ENCODE results near the gene ECHDC3. TPM values are rescaled to one million over a fixed set of nuclear protein-coding genes. Genes with fewer than 3 reads are reported as not detected.

The ECHDC3 gene
- total RNA-seq, 1 donor from 2014 or later = 6.1 TPM

- peaks cover 5% of the 10 kb centered on the region for H3K36me3 Mint-ChIP-seq (ENCODE audit: low read depth, unreplicated experiment)
- peak overlapping the region; percentile 73 for H3K27ac Mint-ChIP-seq (ENCODE audit: unreplicated experiment)
- H3K4me1 Mint-ChIP-seq (ENCODE audit: unreplicated experiment) = peaks cover 8% of the 10 kb centered on the region
- peaks cover 6% of the 10 kb centered on the region for H3K27me3 Mint-ChIP-seq (ENCODE audit: unreplicated experiment)
- H3K4me3 Mint-ChIP-seq (ENCODE audit: unreplicated experiment) = no peak overlapping the region
- TF ChIP-seq CTCF (IDR thresholded peaks at IDR 0.05; ENCODE audit: unreplicated experiment) = no peak
- H3K9me3 Mint-ChIP-seq (ENCODE audit: unreplicated experiment) = no peaks in the 10 kb centered on the region
- no peak for DNase-seq (ENCODE audit: low spot score)
Measured at GRCh38 chr10:11797847-11798633, 55.9 kb downstream of the ECHDC3 start.

DNA sequence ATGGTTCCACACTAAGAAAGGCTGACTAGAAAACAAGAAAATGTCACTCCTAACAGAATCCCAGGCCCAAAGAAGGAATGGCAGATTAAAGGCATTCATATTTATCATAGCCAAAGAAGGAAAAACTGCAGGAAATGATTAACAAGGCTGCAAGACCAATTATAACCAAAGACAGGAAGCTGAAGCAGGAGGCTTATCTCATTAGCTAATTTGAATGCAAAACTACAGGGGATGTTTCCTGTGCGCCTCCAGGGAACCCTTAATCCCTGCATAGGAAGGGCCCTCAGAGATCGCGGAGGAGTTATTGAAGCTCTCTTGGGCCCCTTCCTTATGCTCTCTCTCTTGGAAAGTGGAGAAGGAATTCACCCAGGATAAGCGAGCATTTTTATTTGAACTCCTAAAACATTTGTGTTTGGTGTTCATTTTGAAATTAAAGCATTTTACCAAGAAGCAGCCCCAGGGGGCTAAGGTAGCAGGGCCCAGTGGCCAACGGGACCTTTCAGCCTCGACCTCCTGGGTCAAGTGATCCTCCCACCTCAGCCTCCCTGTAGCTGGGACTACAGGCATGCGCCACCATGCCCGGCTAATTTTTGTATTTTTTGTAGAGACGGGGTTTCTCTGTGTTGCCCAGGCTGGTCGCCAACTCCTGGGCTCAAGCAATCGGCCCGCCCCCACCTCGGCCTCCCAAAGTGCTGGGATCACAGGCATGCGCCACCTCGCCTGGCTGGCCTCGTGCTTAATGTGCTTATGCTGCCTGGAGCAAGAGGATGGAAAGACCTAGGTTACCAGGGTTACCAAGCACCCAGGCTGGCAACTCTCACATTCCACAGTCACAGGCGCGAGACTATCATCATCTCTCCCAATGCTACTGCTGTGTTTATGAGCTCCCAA lies 56.9 kb downstream of the ECHDC3 start:
- DNase-seq (ENCODE audit: low spot score) = no peak
- Mint-ChIP-seq H3K27me3 (ENCODE audit: unreplicated experiment) (peaks cover 6% of the 10 kb centered on the region), H3K27ac (ENCODE audit: unreplicated experiment) (peak overlapping the region; percentile 73), H3K36me3 (ENCODE audit: low read depth, unreplicated experiment) (peaks cover 5% of the 10 kb centered on the region), H3K9me3 (ENCODE audit: unreplicated experiment) (no peaks in the 10 kb centered on the region), H3K4me3 (ENCODE audit: unreplicated experiment) (peak overlapping the region; percentile 45), H3K4me1 (ENCODE audit: unreplicated experiment) (peaks cover 8% of the 10 kb centered on the region)
- TF ChIP-seq CTCF (IDR thresholded peaks at IDR 0.05; ENCODE audit: unreplicated experiment) = no peak

DNA sequence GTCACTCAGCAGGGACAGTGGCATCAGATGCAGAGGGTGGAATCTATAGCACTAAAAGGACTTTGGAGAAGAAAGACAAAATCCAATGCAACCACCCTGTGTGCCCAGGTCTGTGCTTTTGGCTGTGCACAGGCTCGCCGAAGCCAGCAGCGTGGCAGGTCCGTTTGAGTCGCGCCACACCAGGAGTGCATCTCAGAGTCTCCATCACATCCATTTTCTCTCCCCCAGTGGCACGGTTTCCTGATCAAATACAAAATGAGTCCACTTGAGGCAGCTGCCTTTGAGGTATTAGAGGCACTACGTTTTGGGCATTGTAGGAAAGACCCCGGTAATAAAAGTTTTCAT lies 57.5 kb downstream of the ECHDC3 start:
- H3K27ac Mint-ChIP-seq (ENCODE audit: unreplicated experiment) = no peak overlapping the region
- TF ChIP-seq CTCF (IDR thresholded peaks at IDR 0.05; ENCODE audit: unreplicated experiment) = no peak

DNA sequence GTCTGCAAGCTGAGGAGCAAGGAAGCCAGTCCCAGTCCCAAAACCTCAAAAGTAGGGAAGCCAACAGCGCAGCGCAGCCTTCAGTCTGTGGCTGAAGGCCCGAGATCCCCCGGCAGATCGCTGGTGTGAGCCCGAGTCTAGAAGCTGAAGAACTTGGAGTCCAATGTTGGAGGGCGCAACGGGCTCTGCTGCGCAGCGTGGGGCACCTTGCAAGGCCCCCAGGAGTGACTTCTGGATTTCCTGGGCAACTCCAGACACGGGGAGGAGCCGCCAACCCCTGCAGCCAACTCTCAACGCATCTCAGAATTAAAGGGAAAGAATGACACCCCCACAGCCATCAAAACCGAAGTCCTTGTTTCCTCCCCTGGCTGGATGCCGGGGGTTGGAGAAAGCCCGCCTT lies 62.2 kb downstream of the ECHDC3 start:
- H3K4me1 Mint-ChIP-seq (ENCODE audit: unreplicated experiment) = no peaks in the 10 kb centered on the region
- no peak overlapping the region for H3K4me3 Mint-ChIP-seq (ENCODE audit: unreplicated experiment)
- H3K36me3 Mint-ChIP-seq (ENCODE audit: low read depth, unreplicated experiment) = no peaks in the 10 kb centered on the region
- DNase-seq (ENCODE audit: low spot score) = no peak
- no peaks in the 10 kb centered on the region for H3K9me3 Mint-ChIP-seq (ENCODE audit: unreplicated experiment)
- H3K27ac Mint-ChIP-seq (ENCODE audit: unreplicated experiment) = no peak overlapping the region
- no peak for TF ChIP-seq CTCF (IDR thresholded peaks at IDR 0.05; ENCODE audit: unreplicated experiment)
- H3K27me3 Mint-ChIP-seq (ENCODE audit: unreplicated experiment) = peaks cover 2% of the 10 kb centered on the region

More for the DNA sequence above, 57.5 kb downstream of the ECHDC3 start:
- no peak overlapping the region for H3K4me3 Mint-ChIP-seq (ENCODE audit: unreplicated experiment)
- H3K9me3 Mint-ChIP-seq (ENCODE audit: unreplicated experiment) = no peaks in the 10 kb centered on the region
- peaks cover 8% of the 10 kb centered on the region for H3K4me1 Mint-ChIP-seq (ENCODE audit: unreplicated experiment)
- peaks cover 6% of the 10 kb centered on the region for H3K27me3 Mint-ChIP-seq (ENCODE audit: unreplicated experiment)
- no peak for DNase-seq (ENCODE audit: low spot score)
- peaks cover 5% of the 10 kb centered on the region for H3K36me3 Mint-ChIP-seq (ENCODE audit: low read depth, unreplicated experiment)

DNA sequence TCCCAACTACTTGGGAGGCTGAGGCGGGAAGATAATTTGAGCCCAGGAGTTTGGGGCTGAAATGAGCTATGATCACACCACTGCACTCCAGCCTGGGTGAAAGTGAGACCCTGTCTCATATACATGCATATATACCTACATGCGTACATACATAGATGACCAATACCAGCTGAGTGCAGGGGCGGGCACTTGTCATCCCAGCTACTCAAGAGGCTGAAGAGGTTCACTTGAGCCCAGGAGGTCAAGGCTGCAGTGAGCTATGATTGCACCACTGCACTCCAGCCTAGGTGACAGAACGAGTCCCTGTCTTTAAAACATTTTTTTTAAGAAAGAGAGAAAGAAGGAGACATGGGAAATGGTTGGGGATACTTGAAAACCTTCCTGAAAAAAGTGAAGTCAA lies 63.6 kb downstream of the ECHDC3 start:
- no peak for TF ChIP-seq CTCF (IDR thresholded peaks at IDR 0.05; ENCODE audit: unreplicated experiment)
- H3K4me3 Mint-ChIP-seq (ENCODE audit: unreplicated experiment) = no peak overlapping the region
- H3K27me3 Mint-ChIP-seq (ENCODE audit: unreplicated experiment) = peaks cover 3% of the 10 kb centered on the region
- no peak for DNase-seq (ENCODE audit: low spot score)
- H3K4me1 Mint-ChIP-seq (ENCODE audit: unreplicated experiment) = peaks cover 3% of the 10 kb centered on the region
- H3K36me3 Mint-ChIP-seq (ENCODE audit: low read depth, unreplicated experiment) = no peaks in the 10 kb centered on the region
- H3K27ac Mint-ChIP-seq (ENCODE audit: unreplicated experiment) = no peak overlapping the region
- no peaks in the 10 kb centered on the region for H3K9me3 Mint-ChIP-seq (ENCODE audit: unreplicated experiment)

Measured in endothelial cell (in vitro differentiated cells).